HCT116 (cell line): ENCODE data around the gene ITPR1. TPM values are rescaled to one million over a fixed set of nuclear protein-coding genes. Genes with fewer than 3 reads are reported as not detected.

Experiments used
- ATAC-seq: fragments of 200-7000 bp; cut with Tn5 transposase; 2 replicates; pipeline ENCODE4 v1.9.1; 2020; ENCODE audit warnings: mild to moderate bottlenecking, moderate library complexity
- BruUV-seq: library from RNA; stranded (reverse); fragments of 400-500 nt; replicated peaks from 2 replicates; lab custom pipeline; 2021; lab: Mats Ljungman, UMichigan
- CTCF ChIA-PET: fragments of 300-600 bp; sonication (Branson Sonifier 250); formaldehyde crosslinking; loops from one replicate; lab custom pipeline; 2021; ENCODE audit warnings: antibody characterized with exemption; lab: Charles Lee
- POLR2A ChIA-PET: fragments of 300-600, 350-600 bp; sonication (Branson Sonifier 250); formaldehyde crosslinking; loops from one replicate; lab custom pipeline; 2021; ENCODE audit warnings: antibody characterized with exemption; lab: Charles Lee
- RAD21 ChIA-PET, 2 experiments: fragments of 300-600 bp; sonication (Branson Sonifier 250); formaldehyde crosslinking; loops; one replicate each; lab custom pipeline; 2023; ENCODE audit warnings: low total read pairs in 2 of 2; ENCODE audit not compliant: uncharacterized antibody in 2 of 2, unreplicated experiment in 2 of 2, low non-redundant PET in 1 of 2; lab: Charles Lee
- DNase-seq: peaks from one replicate; pipeline ENCODE4 v3.0.0-alpha.2; 2010; ENCODE audit warnings: low read depth, low spot score
- H2AFZ ChIP-seq: fragments of 200-600 bp; shearing (Covaris generic), sonication (generic); 2 replicates; pipeline ENCODE4 v1.6.1; 2017; ENCODE audit warnings: low read depth, mixed run types, mixed read lengths, antibody characterized with exemption, low read length; ENCODE audit not compliant: poor library complexity, severe bottlenecking
- H3K27ac ChIP-seq: 2 replicates; pipeline ENCODE4 v1.5.1; 2012; ENCODE audit warnings: low read depth, low read length
- H3K27me3 ChIP-seq: fragments of 200-600 bp; sonication (generic); 2 replicates; pipeline ENCODE4 v1.6.1; 2016; ENCODE audit warnings: mixed run types, low read length, mixed read lengths; ENCODE audit not compliant: insufficient read depth
- H3K36me3 ChIP-seq, 2 experiments: fragments of 200-500 bp in 1 of 2; fragments of 200-600 bp in 1 of 2; sonication (Bioruptor generic) in 1 of 2; sonication (generic) in 1 of 2; 2 replicates each; pipeline versions ENCODE4 v1.5.1 to v1.6.1; 2014 to 2016; ENCODE audit warnings: low read length in 2 of 2, inconsistent platforms in 1 of 2, mixed read lengths in 1 of 2, mixed run types in 1 of 2; ENCODE audit not compliant: insufficient read depth in 2 of 2, control insufficient read depth in 1 of 2
- H3K4me1 ChIP-seq, 2 experiments: fragments of 200-600 bp in 1 of 2; sonication (generic) in 1 of 2; 2 replicates each; pipeline versions ENCODE4 v1.5.1 to v1.6.1; 2012 to 2017; ENCODE audit warnings: low read length in 2 of 2, inconsistent platforms in 1 of 2, mild to moderate bottlenecking in 1 of 2, mixed read lengths in 1 of 2, mixed run types in 1 of 2, moderate library complexity in 1 of 2; ENCODE audit not compliant: insufficient read depth in 2 of 2, control insufficient read depth in 1 of 2
- H3K4me2 ChIP-seq: fragments of 200-600 bp; sonication (generic); 2 replicates; pipeline ENCODE4 v1.6.1; 2017; ENCODE audit warnings: mixed run types, low read length, mixed read lengths
- H3K4me3 ChIP-seq, 2 experiments: fragments of 200-600 bp in 1 of 2; sonication (generic) in 1 of 2; replicated peaks in 1 of 2; 2 replicates each; pipeline ENCODE4 v1.5.1; 2011 to 2016; ENCODE audit warnings: low read length in 2 of 2, control low read depth in 1 of 2, low read depth in 1 of 2, mild to moderate bottlenecking in 1 of 2, mixed read lengths in 1 of 2, mixed run types in 1 of 2
- H3K79me2 ChIP-seq: fragments of 200-600 bp; sonication (generic); 2 replicates; pipeline ENCODE4 v1.6.1; 2017; ENCODE audit warnings: mild to moderate bottlenecking, mixed run types, low read length, moderate library complexity, mixed read lengths; ENCODE audit not compliant: insufficient read depth
- H3K9ac ChIP-seq: fragments of 200-600 bp; sonication (generic); 2 replicates; pipeline ENCODE4 v1.6.1; 2016; ENCODE audit warnings: low read length, mixed read lengths
- H3K9me2 ChIP-seq: fragments of 200-600 bp; sonication (generic), shearing (Covaris generic); 2 replicates; pipeline ENCODE4 v1.6.1; 2017; ENCODE audit warnings: mixed run types, mild to moderate bottlenecking, moderate library complexity; ENCODE audit not compliant: insufficient read depth
- H3K9me3 ChIP-seq, 2 experiments: fragments of 200-500 bp in 1 of 2; fragments of 200-600 bp in 1 of 2; sonication (Bioruptor generic) in 1 of 2; sonication (generic) in 1 of 2; 2 replicates each; pipeline ENCODE4 v1.6.1; 2014 to 2017; ENCODE audit warnings: low read length in 2 of 2, mixed read lengths in 2 of 2, inconsistent platforms in 1 of 2, low read depth in 1 of 2, mild to moderate bottlenecking in 1 of 2, mixed run types in 1 of 2, moderate library complexity in 1 of 2; ENCODE audit not compliant: control insufficient read depth in 1 of 2, insufficient read depth in 1 of 2
- H4K20me1 ChIP-seq: fragments of 200-600 bp; sonication (generic), shearing (Covaris generic); 2 replicates; pipeline ENCODE4 v1.6.1; 2017; ENCODE audit warnings: mixed run types, mild to moderate bottlenecking, moderate library complexity; ENCODE audit not compliant: insufficient read depth
- SIN3A ChIP-seq: IDR thresholded peaks from 2 replicates; pipeline ENCODE4 v1.6.1; 2012; ENCODE audit warnings: low read depth
- ZFX ChIP-seq: fragments of 450-650 bp; IDR thresholded peaks from 2 replicates; pipeline ENCODE4 v1.6.1; 2017
- ZNF274 ChIP-seq: fragments of 200-500 bp; sonication (Bioruptor generic); IDR thresholded peaks from 2 replicates; pipeline ENCODE4 v1.6.1; 2014; ENCODE audit warnings: mild to moderate bottlenecking, low read depth, low read length, inconsistent platforms
- intact Hi-C: fragments of 100-400 bp; cut with micrococcal nuclease; formaldehyde crosslinking; loops from 2 replicates; pipeline ENCODE4 v1.10.0; 2022
- total RNA-seq: library from RNA; stranded (reverse); gene quantifications from one replicate; pipeline ENCODE4 v1.2.1, GENCODE V29; 2021; ENCODE audit not compliant: unreplicated experiment
- TF ChIP-seq, protein P1 (sequence below): IDR thresholded peaks from 2 replicates; pipeline ENCODE4 v1.6.1; 2011; ENCODE audit warnings: mild to moderate bottlenecking, low read length, moderate library complexity; ENCODE audit not compliant: insufficient replicate concordance; ENCODE audit errors: extremely low read depth
- TF ChIP-seq, protein P2 (sequence below): IDR thresholded peaks from 2 replicates; pipeline ENCODE4 v1.6.1; 2012; ENCODE audit warnings: low read depth

Gene ITPR1
- total RNA-seq, 1 experiment from 2014 or later, result 9.2 TPM

DNA sequence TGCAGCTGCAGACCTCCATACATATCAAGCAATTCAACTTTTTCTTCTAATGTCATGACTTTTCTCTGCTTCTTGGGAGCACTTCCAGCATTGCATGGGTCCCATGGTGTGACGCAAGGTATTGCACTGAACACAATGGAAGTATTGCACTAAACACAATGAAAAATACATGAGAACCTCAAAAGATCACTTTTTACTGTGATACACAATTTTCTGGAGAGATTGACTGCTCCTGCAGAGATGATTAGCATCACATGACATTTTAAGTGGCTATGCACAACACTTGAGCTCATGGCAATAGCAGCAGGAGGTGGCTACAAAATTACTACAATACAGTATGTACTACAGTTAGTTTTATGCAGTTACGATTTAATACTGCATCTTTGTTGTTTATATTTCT, 372.6 kb downstream of the ITPR1 start:
- ChIA-PET RAD21 (no interaction called here), POLR2A (no interaction called here), CTCF (no interaction called here)
- no peaks in the 10 kb centered on the region for H3K9me3 ChIP-seq
- intact Hi-C loops, result no loop called here
- H3K36me3 ChIP-seq, result no peaks in the 10 kb centered on the region
- no peaks in the 10 kb centered on the region for H3K79me2 ChIP-seq
- H3K9me2 ChIP-seq, result no peaks in the 10 kb centered on the region
- no peaks in the 10 kb centered on the region for H3K27me3 ChIP-seq
- H4K20me1 ChIP-seq, result no peaks in the 10 kb centered on the region
- no TSS peak for BruUV-seq
- peaks cover 16 to 23% of the 10 kb centered on the region in 2 experiments for H3K4me1 ChIP-seq
- no peak overlapping the region for H3K4me3 ChIP-seq
- no peak for DNase-seq
- H2AFZ ChIP-seq, result no peak overlapping the region
- H3K9ac ChIP-seq, result no peak overlapping the region
- TF ChIP-seq SIN3A, result no peak
- TF ChIP-seq ZNF274, result no peak
- no peak for TF ChIP-seq ZFX
- TF ChIP-seq, protein P1, sequence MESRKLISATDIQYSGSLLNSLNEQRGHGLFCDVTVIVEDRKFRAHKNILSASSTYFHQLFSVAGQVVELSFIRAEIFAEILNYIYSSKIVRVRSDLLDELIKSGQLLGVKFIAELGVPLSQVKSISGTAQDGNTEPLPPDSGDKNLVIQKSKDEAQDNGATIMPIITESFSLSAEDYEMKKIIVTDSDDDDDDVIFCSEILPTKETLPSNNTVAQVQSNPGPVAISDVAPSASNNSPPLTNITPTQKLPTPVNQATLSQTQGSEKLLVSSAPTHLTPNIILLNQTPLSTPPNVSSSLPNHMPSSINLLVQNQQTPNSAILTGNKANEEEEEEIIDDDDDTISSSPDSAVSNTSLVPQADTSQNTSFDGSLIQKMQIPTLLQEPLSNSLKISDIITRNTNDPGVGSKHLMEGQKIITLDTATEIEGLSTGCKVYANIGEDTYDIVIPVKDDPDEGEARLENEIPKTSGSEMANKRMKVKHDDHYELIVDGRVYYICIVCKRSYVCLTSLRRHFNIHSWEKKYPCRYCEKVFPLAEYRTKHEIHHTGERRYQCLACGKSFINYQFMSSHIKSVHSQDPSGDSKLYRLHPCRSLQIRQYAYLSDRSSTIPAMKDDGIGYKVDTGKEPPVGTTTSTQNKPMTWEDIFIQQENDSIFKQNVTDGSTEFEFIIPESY, result no peak
- TF ChIP-seq, protein P2, sequence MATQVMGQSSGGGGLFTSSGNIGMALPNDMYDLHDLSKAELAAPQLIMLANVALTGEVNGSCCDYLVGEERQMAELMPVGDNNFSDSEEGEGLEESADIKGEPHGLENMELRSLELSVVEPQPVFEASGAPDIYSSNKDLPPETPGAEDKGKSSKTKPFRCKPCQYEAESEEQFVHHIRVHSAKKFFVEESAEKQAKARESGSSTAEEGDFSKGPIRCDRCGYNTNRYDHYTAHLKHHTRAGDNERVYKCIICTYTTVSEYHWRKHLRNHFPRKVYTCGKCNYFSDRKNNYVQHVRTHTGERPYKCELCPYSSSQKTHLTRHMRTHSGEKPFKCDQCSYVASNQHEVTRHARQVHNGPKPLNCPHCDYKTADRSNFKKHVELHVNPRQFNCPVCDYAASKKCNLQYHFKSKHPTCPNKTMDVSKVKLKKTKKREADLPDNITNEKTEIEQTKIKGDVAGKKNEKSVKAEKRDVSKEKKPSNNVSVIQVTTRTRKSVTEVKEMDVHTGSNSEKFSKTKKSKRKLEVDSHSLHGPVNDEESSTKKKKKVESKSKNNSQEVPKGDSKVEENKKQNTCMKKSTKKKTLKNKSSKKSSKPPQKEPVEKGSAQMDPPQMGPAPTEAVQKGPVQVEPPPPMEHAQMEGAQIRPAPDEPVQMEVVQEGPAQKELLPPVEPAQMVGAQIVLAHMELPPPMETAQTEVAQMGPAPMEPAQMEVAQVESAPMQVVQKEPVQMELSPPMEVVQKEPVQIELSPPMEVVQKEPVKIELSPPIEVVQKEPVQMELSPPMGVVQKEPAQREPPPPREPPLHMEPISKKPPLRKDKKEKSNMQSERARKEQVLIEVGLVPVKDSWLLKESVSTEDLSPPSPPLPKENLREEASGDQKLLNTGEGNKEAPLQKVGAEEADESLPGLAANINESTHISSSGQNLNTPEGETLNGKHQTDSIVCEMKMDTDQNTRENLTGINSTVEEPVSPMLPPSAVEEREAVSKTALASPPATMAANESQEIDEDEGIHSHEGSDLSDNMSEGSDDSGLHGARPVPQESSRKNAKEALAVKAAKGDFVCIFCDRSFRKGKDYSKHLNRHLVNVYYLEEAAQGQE, result no peak
- H3K27ac ChIP-seq, result no peak overlapping the region
- H3K4me2 ChIP-seq, result no peak overlapping the region
- no peak for ATAC-seq
